PFSK-1 (cell line): ENCODE results near the gene MYO1A.

Source experiments
- FOXP2 ChIP-seq: optimal IDR thresholded peaks from 2 replicates; pipeline ENCODE3; 2011; ENCODE audit warnings: borderline replicate concordance, control low read depth, inconsistent platforms; ENCODE audit not compliant: insufficient read depth; ENCODE audit errors: extremely low read length, extremely low read depth
- POLR2AphosphoS5 ChIP-seq: IDR thresholded peaks from 2 replicates; pipeline ENCODE4 v1.6.1; 2012; ENCODE audit warnings: low read depth, mild to moderate bottlenecking, control low read depth, low read length, moderate library complexity
- REST ChIP-seq, 2 experiments: IDR thresholded peaks; 2 replicates each; pipeline versions ENCODE4 v1.6.1 to v1.8.0; 2011 to 2012; ENCODE audit warnings: low read depth in 2 of 2, low read length in 2 of 2, control low read depth in 1 of 2, inconsistent platforms in 1 of 2, mild to moderate bottlenecking in 1 of 2, moderate library complexity in 1 of 2; ENCODE audit not compliant: insufficient read depth in 1 of 2
- SIN3A ChIP-seq: IDR thresholded peaks from 2 replicates; pipeline ENCODE4 v1.6.1; 2012; ENCODE audit warnings: mild to moderate bottlenecking, low read length, moderate library complexity, borderline replicate concordance; ENCODE audit not compliant: insufficient read depth
- TAF1 ChIP-seq: IDR thresholded peaks from 2 replicates; pipeline ENCODE4 v1.6.1; 2012; ENCODE audit warnings: low read length, control low read depth, borderline replicate concordance; ENCODE audit not compliant: insufficient read depth

- TF ChIP-seq POLR2AphosphoS5 (no peak), SIN3A (no peak), TAF1 (no peak), REST (IDR thresholded peaks at IDR 0.05; ENCODE audit: insufficient read depth in 1 of 2, low read depth in 2 of 2, low read length in 2 of 2) (no peak), FOXP2 (no peak)
Measured at GRCh38 chr12:57099047-57099714, 49.3 kb upstream of the MYO1A start.
